Aorta (tissue), 5 donors: Measurements from ENCODE around the gene MAPK7. TPM values are rescaled to one million over a fixed set of nuclear protein-coding genes. Genes with fewer than 3 reads are reported as not detected.

ENCODE experiments used
- ATAC-seq: fragments of 200-7000 bp; cut with Tn5 transposase; one replicate; pipeline ENCODE4 v1.9.1; 2022; ENCODE audit warnings: moderate library complexity; ENCODE audit not compliant: low FRiP score
- DNase-seq, 2 donors: peaks; one replicate each; pipeline ENCODE4 v3.0.0-alpha.2; 2020
- H3K27ac ChIP-seq, 2 donors: one replicate each; pipeline ENCODE4 v1.5.1; 2013; ENCODE audit warnings: low read length in 2 of 2, mild to moderate bottlenecking in 2 of 2, moderate library complexity in 2 of 2, control low read depth in 1 of 2, inconsistent platforms in 1 of 2, low read depth in 1 of 2
- H3K27me3 ChIP-seq, 2 donors: one replicate each; pipeline ENCODE4 v1.6.1; 2013; ENCODE audit warnings: control low read depth in 1 of 2, low read length in 1 of 2, mild to moderate bottlenecking in 1 of 2, moderate library complexity in 1 of 2; ENCODE audit not compliant: insufficient read depth in 2 of 2, control insufficient read depth in 1 of 2
- H3K36me3 ChIP-seq, 2 donors: one replicate each; pipeline ENCODE4 v1.6.1; 2013; ENCODE audit warnings: control low read depth in 1 of 2, low read length in 1 of 2, mild to moderate bottlenecking in 1 of 2; ENCODE audit not compliant: insufficient read depth in 2 of 2, control insufficient read depth in 1 of 2
- H3K4me1 ChIP-seq, 2 donors: one replicate each; pipeline ENCODE4 v1.6.1; 2013; ENCODE audit warnings: low read length in 2 of 2, control low read depth in 1 of 2, mild to moderate bottlenecking in 1 of 2, moderate library complexity in 1 of 2; ENCODE audit not compliant: insufficient read depth in 2 of 2, control insufficient read depth in 1 of 2
- H3K4me3 ChIP-seq, 2 donors: one replicate each; pipeline ENCODE4 v1.5.1; 2013; ENCODE audit warnings: low read length in 2 of 2, control low read depth in 1 of 2, mild to moderate bottlenecking in 1 of 2
- H3K9me3 ChIP-seq: one replicate; pipeline ENCODE4 v1.6.1; 2013; ENCODE audit warnings: mild to moderate bottlenecking, low read length; ENCODE audit not compliant: control insufficient read depth
- whole genome bisulfite sequencing, 2 donors: extraction: QIAGEN DNeasy Blood & Tissue Kit; methylation state at CpG; one replicate each; pipeline ENCODE4 v1.1.7; 2013; 5-methylcytosine and 5-hydroxymethylcytosine counted together
- intact Hi-C, 2 donors: fragments of 100-400 bp; cut with DNase I; formaldehyde crosslinking; loops; one replicate each; pipeline versions ENCODE4 v1.14.2 to v1.15.0; 2022
- polyA plus RNA-seq, 2 donors: library from polyadenylated mRNA; stranded (reverse); fragments of 200-250 nt; gene quantifications; one replicate each; pipeline ENCODE4 v1.2.3, GENCODE V29; 2013
- total RNA-seq, 2 donors: library from RNA; stranded (reverse); fragmentation: NEBNext Ultra II Directional; extraction: Animal tissue kit (Norgen Biotek cat#: 25700); gene quantifications; one replicate each; pipeline ENCODE4 v1.2.1, GENCODE V29; 2021
- donor health status: healthy with polysubstance abuse.
- donor health status: Bipolar disorder and iron deficiency.
- donor health status: DM: no; HTN: no; CAD: no.
- donor health status: DM: no; HTN: no; CAD: no.
- donor health status: DM: yes; HTN: yes; CAD: no.

MAPK7 gene
- total and polyA plus RNA-seq, 4 donors, result 5.4 to 34.1 (median 29.5) TPM

DNA sequence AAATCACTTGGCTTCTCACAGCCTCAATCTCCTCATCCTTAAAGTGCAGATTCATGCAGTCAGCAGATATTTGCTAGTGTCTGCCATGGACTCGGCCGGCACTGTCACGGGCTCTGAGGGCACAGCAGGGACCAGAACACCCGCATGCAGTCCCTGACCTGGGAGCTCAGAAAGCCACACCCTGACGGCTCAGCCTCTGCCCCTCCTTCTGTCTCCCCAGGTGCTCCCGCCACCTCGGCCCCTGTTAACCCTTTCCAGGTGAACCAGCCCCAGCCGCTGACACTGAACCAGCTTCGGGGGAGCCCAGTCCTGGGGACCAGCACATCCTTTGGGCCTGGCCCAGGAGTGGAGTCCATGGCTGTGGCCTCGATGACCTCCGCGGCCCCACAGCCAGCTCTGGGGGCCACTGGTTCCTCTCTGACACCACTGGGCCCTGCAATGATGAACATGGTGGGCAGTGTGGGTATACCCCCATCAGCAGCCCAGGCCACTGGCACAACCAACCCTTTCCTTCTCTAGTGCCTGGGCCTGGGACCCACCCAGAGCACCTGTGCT is 44.5 kb upstream of the MAPK7 start:
- DNase-seq, result no peak
- Histone ChIP-seq H3K4me1 (no peaks in the 10 kb centered on the region), H3K4me3 (no peak overlapping the region), H3K9me3 (no peaks in the 10 kb centered on the region), H3K27me3 (no peaks in the 10 kb centered on the region), H3K27ac (no peak overlapping the region), H3K36me3 (no peaks in the 10 kb centered on the region)
- 85 to 88% methylated on average over 12 of the region's 12 CpGs for WGBS, 2 donors
- ATAC-seq, result no peak
- intact Hi-C loops, result no loop called here

GRCh38 chr17:19334331-19334730 is 44.0 kb upstream of the MAPK7 start:
- no peaks in the 10 kb centered on the region for H3K27me3 ChIP-seq
- DNase-seq, result no peak
- no peaks in the 10 kb centered on the region for H3K9me3 ChIP-seq
- 84 to 89% methylated on average over 6 of the region's 6 CpGs for WGBS, 2 donors
- intact Hi-C loops, result no loop called here
- no peak overlapping the region for H3K27ac ChIP-seq
- H3K36me3 ChIP-seq, result no peaks in the 10 kb centered on the region
- H3K4me1 ChIP-seq, result no peaks in the 10 kb centered on the region
- H3K4me3 ChIP-seq, result no peak overlapping the region
- no peak for ATAC-seq

DNA sequence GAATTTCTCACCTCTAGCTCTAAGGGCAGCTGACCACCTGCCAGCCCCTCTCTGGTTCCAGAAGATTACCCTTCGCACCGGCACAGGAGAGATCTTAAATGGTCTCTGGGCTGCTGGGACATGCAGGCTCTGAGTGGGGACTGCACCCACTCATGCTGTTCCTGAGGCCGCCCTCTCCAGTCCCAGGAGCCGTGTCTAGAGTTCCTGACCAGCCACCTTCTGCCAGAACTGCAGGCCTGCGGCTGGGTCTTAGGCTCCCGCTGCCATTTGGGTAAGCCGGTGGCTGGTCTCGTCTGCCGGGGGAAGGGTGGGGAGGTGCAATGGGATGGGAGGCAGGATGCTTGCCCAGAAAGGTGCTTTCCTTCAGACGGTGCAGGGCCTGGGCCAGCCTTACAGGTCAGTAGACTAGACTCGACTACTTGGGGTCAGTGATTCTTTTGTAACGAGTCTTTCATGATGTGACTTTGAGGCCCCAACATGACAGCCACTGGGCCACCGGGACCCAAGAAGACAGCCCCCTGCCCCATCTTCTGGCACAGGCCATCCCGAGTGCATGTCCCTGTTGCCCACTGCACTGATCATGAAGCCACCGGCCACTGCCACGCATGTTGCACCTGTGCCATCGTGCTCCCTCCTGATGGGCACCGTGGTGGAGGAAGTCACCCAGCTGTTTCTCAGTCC is 42.2 kb upstream of the MAPK7 start:
- DNase-seq (peak in 1 of 2 donors; percentile 64), ATAC-seq (no peak)
- Histone ChIP-seq H3K4me1 (no peaks in the 10 kb centered on the region), H3K9me3 (no peaks in the 10 kb centered on the region), H3K27ac (no peak overlapping the region), H3K36me3 (no peaks in the 10 kb centered on the region), H3K4me3 (no peak overlapping the region), H3K27me3 (no peaks in the 10 kb centered on the region)
- WGBS, 2 donors, result 82 to 83% methylated on average over 18 of the region's 18 CpGs
- intact Hi-C loops, result no loop called here

GRCh38 chr17:19336938-19337711 is 41.2 kb upstream of the MAPK7 start:
- no peaks in the 10 kb centered on the region for H3K4me1 ChIP-seq
- intact Hi-C loops, result no loop called here
- DNase-seq (peak in 1 of 2 donors; percentile 61), ATAC-seq (no peak)
- no peaks in the 10 kb centered on the region for H3K9me3 ChIP-seq
- H3K27ac ChIP-seq, result no peak overlapping the region
- no peak overlapping the region for H3K4me3 ChIP-seq
- no peaks in the 10 kb centered on the region for H3K36me3 ChIP-seq
- no peaks in the 10 kb centered on the region for H3K27me3 ChIP-seq
- WGBS, 2 donors, result 71 to 79% methylated on average over 20 to 21 of the region's 21 CpGs

DNA sequence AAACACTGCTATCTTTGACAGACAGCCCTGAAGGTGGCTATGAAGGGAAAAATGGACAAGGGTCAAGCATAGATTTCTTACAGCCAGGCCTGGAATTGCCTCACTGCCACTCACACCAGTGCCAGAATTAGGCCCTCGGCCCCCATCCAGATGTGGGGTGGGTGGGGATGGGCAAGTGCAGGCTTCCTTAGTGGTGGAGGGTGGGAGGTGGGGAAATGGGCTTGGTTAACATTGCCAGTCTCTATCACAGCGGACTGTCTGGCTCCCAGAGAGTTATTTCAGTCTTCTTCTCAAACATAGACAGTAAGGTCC is 40.6 kb upstream of the MAPK7 start:
- Histone ChIP-seq H3K9me3 (no peaks in the 10 kb centered on the region), H3K27ac (no peak overlapping the region), H3K4me1 (no peaks in the 10 kb centered on the region), H3K4me3 (no peak overlapping the region), H3K27me3 (no peaks in the 10 kb centered on the region), H3K36me3 (no peaks in the 10 kb centered on the region)
- 43 to 79% methylated on average over 2 of the region's 2 CpGs for WGBS, 2 donors
- ATAC-seq (no peak), DNase-seq (no peak)
- intact Hi-C loops, result no loop called here

- Histone ChIP-seq H3K9me3 (no peaks in the 10 kb centered on the region), H3K27me3 (no peaks in the 10 kb centered on the region), H3K4me1 (no peaks in the 10 kb centered on the region), H3K27ac (no peak overlapping the region), H3K4me3 (no peak overlapping the region), H3K36me3 (no peaks in the 10 kb centered on the region)
- intact Hi-C loops, result no loop called here
- DNase-seq, result peak; percentile 71 to 86
- WGBS, 2 donors, result 79 to 90% methylated on average over 7 of the region's 7 CpGs
- peak; percentile 26 for ATAC-seq
Observed at GRCh38 chr17:19338031-19338990, 40.0 kb upstream of the MAPK7 start.

- no peak for DNase-seq
- no peak for ATAC-seq
- WGBS, 2 donors, result 71 to 76% methylated on average over 2 of the region's 2 CpGs
- H3K9me3 ChIP-seq, result no peaks in the 10 kb centered on the region
- H3K36me3 ChIP-seq, result no peaks in the 10 kb centered on the region
- H3K4me3 ChIP-seq, result no peak overlapping the region
- intact Hi-C loops, result no loop called here
- no peak overlapping the region for H3K27ac ChIP-seq
- no peaks in the 10 kb centered on the region for H3K4me1 ChIP-seq
- H3K27me3 ChIP-seq, result no peaks in the 10 kb centered on the region
Observed at GRCh38 chr17:19339341-19339815, 38.9 kb upstream of the MAPK7 start.

DNA sequence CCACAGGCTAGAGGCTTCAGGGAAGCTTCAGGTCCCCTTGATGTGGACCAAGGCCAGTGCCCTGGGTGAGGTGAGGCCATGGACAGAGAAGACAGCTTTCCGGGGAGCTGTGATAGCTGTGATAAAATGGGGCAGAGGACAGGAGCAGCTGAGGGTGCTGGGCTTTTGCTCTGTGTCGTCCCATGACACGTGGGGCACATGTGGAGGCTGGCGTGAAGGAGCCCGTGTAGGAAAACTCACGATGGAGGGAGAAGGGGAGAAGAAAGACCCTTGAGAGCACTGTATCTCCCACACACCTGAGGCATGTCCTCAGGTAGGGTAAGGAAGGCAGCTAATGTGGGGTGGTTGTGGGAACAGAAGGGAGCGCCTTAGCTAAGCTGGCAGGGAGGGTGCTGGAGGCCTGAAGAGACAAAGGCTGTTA is 37.1 kb upstream of the MAPK7 start:
- Histone ChIP-seq H3K36me3 (no peaks in the 10 kb centered on the region), H3K9me3 (no peaks in the 10 kb centered on the region), H3K27me3 (no peaks in the 10 kb centered on the region), H3K27ac (no peak overlapping the region), H3K4me3 (no peak overlapping the region), H3K4me1 (no peaks in the 10 kb centered on the region)
- 46 to 55% methylated on average over 7 of the region's 7 CpGs for WGBS, 2 donors
- ATAC-seq (no peak), DNase-seq (peak in 1 of 2 donors; percentile 73)
- intact Hi-C loops, result no loop called here
